Right lobe of liver (tissue), 6 donors: ENCODE measurements around the gene PLS3. TPM values are rescaled to one million over a fixed set of nuclear protein-coding genes. Genes with fewer than 3 reads are reported as not detected.

Source experiments
- ATAC-seq, 4 donors: fragments of 200-7000 bp; cut with Tn5 transposase; one replicate each; pipeline ENCODE4 v1.9.1; 2020; ENCODE audit warnings: mild to moderate bottlenecking in 4 of 4, moderate library complexity in 4 of 4
- DNase-seq, 3 donors: peaks; one replicate each; pipeline ENCODE4 v3.0.0-alpha.2; 2020
- H3K27ac ChIP-seq, 3 donors: fragments of 200-600 bp; one replicate each; pipeline ENCODE4 v1.8.0; 2022
- H3K27me3 ChIP-seq, 2 donors: fragments of 200-600 bp; one replicate each; pipeline ENCODE4 v1.8.0; 2022
- H3K36me3 ChIP-seq, 4 donors: fragments of 200-600 bp; sonication (generic) in 1 of 4; one replicate each; pipeline versions ENCODE4 v1.5.1 to v1.8.0; 2017 to 2022; ENCODE audit warnings: control low read depth in 1 of 4
- H3K4me1 ChIP-seq, 4 donors: fragments of 200-600 bp; sonication (generic) in 1 of 4; one replicate each; pipeline versions ENCODE4 v1.5.1 to v1.8.0; 2017 to 2022; ENCODE audit warnings: control low read depth in 1 of 4
- H3K4me3 ChIP-seq, 3 donors: fragments of 200-600 bp; one replicate each; pipeline ENCODE4 v1.8.0; 2022
- H3K9me3 ChIP-seq, 4 donors: fragments of 200-600 bp; sonication (generic) in 1 of 4; one replicate each; pipeline versions ENCODE4 v1.5.1 to v1.8.0; 2017 to 2022; ENCODE audit warnings: control low read depth in 1 of 4
- POLR2A ChIP-seq: fragments of 450-650 bp; IDR thresholded peaks from one replicate; pipeline ENCODE4 v1.6.1; 2017; ENCODE audit warnings: antibody characterized with exemption, mild to moderate bottlenecking
- WGBS: methylation state at CpG from one replicate; pipeline ENCODE4 v1.1.6; 2018; ENCODE audit warnings: low coverage, low lambda C conversion rate; ENCODE audit not compliant: insufficient coverage; ENCODE audit errors: missing lambda C conversion rate; 5-methylcytosine and 5-hydroxymethylcytosine counted together
- intact Hi-C, 2 donors: fragments of 100-400 bp; cut with DNase I; formaldehyde crosslinking; loops; one replicate each; pipeline versions ENCODE4 v1.11.2 to v1.14.1; 2022
- total RNA-seq, 6 experiments: library from RNA; depleted of rRNA in 2 of 6; stranded (reverse); fragments of >200 nt in 2 of 6; fragmentation: NEBNext Ultra II Directional in 3 of 6; extraction: Animal tissue kit (Norgen Biotek cat#: 25700) in 3 of 6; gene quantifications; one replicate each; pipeline versions ENCODE4 v1.1.0 to v1.2.4, GENCODE V29; 2016 to 2023
- TF ChIP-seq, protein P1 (sequence below), 4 donors: fragments of 200-600 bp in 3 of 4; fragments of 450-650 bp in 1 of 4; IDR thresholded peaks; one replicate each; pipeline versions ENCODE4 v1.5.1 to v1.8.0; 2016 to 2022; ENCODE audit warnings: antibody characterized with exemption in 4 of 4, mild to moderate bottlenecking in 2 of 4
- donor health status: DM: no; HTN: yes; CAD: no.
- donor health status: DM: no; HTN: no; CAD: no.
- donor health status: DM: no; HTN: no; CAD: no.
- donor health status: DM: no; HTN: yes; CAD: no.
- donor health status: DM: no; HTN: yes; CAD: no.

The PLS3 gene
- total RNA-seq, 6 experiments from 2014 or later: 85.3 to 239 (median 114) TPM

DNA sequence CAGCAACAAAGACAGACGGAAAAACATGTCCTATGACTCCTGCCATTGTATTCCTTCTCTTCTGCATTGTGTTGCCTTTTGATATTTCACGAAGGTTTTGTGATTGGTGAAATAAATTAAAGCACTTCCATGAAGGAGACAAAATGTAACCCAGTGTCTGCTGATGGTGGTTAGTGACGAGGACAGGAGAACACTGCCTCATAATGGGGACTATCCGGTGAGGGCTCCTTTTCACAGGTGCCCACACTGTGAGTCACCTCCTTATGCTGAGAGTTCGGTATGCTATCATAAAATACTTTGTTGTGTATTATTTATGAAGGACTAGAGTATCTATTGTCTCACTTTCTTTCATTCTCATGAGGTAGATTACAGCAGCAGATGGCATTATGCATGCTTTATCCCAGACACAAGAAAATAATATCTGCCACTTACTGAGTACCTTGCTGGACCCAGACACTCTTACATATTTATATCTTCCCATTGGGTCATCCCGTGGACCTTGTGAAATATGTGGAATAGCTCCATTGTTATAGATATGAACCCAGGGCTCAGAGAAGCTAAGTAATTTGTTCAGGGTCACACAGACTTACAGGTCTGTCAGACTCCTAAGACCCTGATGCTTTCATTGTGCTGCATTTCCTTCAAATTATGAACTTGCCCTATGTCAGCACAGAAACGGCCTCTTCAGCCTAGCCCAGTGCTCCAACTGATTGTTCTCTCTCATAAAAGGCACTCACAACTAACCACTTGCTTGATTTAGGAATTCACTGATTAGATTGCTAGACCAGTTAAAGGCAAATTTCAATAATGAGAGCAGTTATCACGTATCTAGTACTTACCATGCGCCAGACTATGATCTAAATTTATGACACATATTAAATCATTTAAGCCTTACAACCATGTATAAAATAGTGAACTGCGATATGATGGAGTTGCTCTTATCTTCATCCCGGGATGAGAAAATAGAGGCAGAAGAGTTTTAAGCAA lies 31.2 kb downstream of the PLS3 start:
- H3K27ac ChIP-seq: no peak overlapping the region

GRCh38 chrX:115592997-115593734 lies 32.2 kb downstream of the PLS3 start:
- TF ChIP-seq, protein P1, sequence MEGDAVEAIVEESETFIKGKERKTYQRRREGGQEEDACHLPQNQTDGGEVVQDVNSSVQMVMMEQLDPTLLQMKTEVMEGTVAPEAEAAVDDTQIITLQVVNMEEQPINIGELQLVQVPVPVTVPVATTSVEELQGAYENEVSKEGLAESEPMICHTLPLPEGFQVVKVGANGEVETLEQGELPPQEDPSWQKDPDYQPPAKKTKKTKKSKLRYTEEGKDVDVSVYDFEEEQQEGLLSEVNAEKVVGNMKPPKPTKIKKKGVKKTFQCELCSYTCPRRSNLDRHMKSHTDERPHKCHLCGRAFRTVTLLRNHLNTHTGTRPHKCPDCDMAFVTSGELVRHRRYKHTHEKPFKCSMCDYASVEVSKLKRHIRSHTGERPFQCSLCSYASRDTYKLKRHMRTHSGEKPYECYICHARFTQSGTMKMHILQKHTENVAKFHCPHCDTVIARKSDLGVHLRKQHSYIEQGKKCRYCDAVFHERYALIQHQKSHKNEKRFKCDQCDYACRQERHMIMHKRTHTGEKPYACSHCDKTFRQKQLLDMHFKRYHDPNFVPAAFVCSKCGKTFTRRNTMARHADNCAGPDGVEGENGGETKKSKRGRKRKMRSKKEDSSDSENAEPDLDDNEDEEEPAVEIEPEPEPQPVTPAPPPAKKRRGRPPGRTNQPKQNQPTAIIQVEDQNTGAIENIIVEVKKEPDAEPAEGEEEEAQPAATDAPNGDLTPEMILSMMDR (IDR thresholded peaks at IDR 0.05): no peak
- TF ChIP-seq POLR2A: no peak
- Histone ChIP-seq H3K27me3 (peaks cover 0 to under 1% of the 10 kb centered on the region in 2 donors), H3K27ac (peak overlapping the region in 1 of 3 donors; percentile 41), H3K4me1 (peaks cover 0 to 2% (median 0%) of the 10 kb centered on the region in 4 donors), H3K9me3 (no peaks in the 10 kb centered on the region), H3K4me3 (no peak overlapping the region), H3K36me3 (no peaks in the 10 kb centered on the region)
- peak in 3 of 4 donors; percentile 37 to 43 (median 39) for ATAC-seq
- intact Hi-C loops: no loop called here
- no peak for DNase-seq
- 23% methylated on average over 8 of the region's 8 CpGs for WGBS

More for the DNA sequence above, 31.2 kb downstream of the PLS3 start:
- H3K27me3 ChIP-seq: peaks cover 0 to 5% of the 10 kb centered on the region in 2 donors
- 41% methylated on average over 11 of the region's 11 CpGs for WGBS
- DNase-seq (no peak), ATAC-seq (peak in 1 of 4 donors; percentile 9)
- H3K36me3 ChIP-seq: no peaks in the 10 kb centered on the region
- H3K4me3 ChIP-seq: no peak overlapping the region
- intact Hi-C loops: no loop called here
- TF ChIP-seq POLR2A: no peak
- TF ChIP-seq, protein P1 (IDR thresholded peaks at IDR 0.05): no peak
- peaks cover 0 to 8% (median 0%) of the 10 kb centered on the region in 4 donors for H3K4me1 ChIP-seq
- H3K9me3 ChIP-seq: no peaks in the 10 kb centered on the region

DNA sequence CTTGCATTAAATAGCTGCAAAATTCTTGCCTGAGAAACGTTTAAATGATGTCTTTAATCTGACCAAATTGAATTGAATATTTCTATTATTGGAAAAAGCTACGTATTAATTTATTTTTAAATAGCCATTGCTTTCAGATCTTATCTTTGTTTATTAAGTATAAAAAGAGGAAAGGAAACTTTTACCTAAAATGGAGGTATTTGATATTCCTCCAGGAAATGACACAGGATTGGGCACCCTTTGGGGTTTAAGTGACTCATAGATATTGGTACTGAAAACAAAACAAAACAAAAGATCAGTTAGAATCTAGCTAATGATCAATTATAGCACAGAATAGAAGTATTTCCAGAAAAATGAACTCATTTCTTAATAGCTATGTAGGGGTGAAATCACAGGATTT lies 34.1 kb downstream of the PLS3 start:
- ATAC-seq: peak in 1 of 4 donors; percentile 13
- H3K4me1 ChIP-seq: no peaks in the 10 kb centered on the region
- intact Hi-C loops: no loop called here
- H3K27me3 ChIP-seq: no peaks in the 10 kb centered on the region
- H3K27ac ChIP-seq: no peak overlapping the region
- TF ChIP-seq, protein P1 (IDR thresholded peaks at IDR 0.05): no peak
- TF ChIP-seq POLR2A: no peak
- no peak for DNase-seq
- no peak overlapping the region for H3K4me3 ChIP-seq
- no peaks in the 10 kb centered on the region for H3K9me3 ChIP-seq
- 24% methylated on average over 2 of the region's 2 CpGs for WGBS
- no peaks in the 10 kb centered on the region for H3K36me3 ChIP-seq

DNA sequence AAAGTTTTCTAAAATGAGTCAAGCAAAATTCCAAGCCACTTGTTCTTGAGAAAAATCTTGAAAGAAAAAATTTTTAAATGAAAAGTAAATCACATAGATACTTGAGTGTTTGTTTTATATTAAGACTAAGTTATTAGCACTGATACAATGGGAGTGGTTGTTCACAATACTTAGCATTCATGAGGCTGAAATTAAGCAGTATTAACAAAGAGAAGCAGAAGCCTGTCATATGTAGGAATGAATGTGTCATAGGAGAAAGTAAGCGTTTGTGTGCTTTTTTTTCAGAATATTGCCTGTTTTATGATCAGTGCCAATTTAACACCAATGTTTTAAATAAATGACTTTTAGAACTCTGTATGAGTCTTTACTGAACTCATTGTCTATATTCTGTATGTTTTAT lies 37.6 kb downstream of the PLS3 start:
- no peaks in the 10 kb centered on the region for H3K27me3 ChIP-seq
- TF ChIP-seq POLR2A: no peak
- TF ChIP-seq, protein P1 (IDR thresholded peaks at IDR 0.05): no peak
- H3K4me3 ChIP-seq: no peak overlapping the region
- H3K9me3 ChIP-seq: no peaks in the 10 kb centered on the region
- H3K4me1 ChIP-seq: peaks cover 0 to 1% (median 0%) of the 10 kb centered on the region in 4 donors
- DNase-seq (no peak), ATAC-seq (no peak)
- H3K27ac ChIP-seq: no peak overlapping the region
- 83% methylated on average over 1 of the region's 1 CpG for WGBS
- intact Hi-C loops: no loop called here
- H3K36me3 ChIP-seq: no peaks in the 10 kb centered on the region
